Measurements from ENCODE around the gene TUBB2A. TPM values are rescaled to one million over a fixed set of nuclear protein-coding genes. Genes with fewer than 3 reads are reported as not detected.

TUBB2A gene
- total and polyA plus RNA-seq, 2 of the 13 experiments (the other 11 are each of a cell fraction or from before 2014, with no cell fraction given): 35.3 to 106 TPM

GRCh38 chr6:3183066-3183465, 25.7 kb upstream of the TUBB2A start:
- no peak for DNase-seq (ENCODE audit: low spot score)
- intact Hi-C loops (cut with micrococcal nuclease; ENCODE audit: unreplicated experiment) (no loop called here), in situ Hi-C loops (cut with HindIII; ENCODE audit: extremely low pct_ligation_motif_present, low pct_unique_long_range_greater_than_20kb) (no loop called here)
- TF ChIP-seq TBL1XR1 (IDR thresholded peaks at IDR 0.05; ENCODE audit: borderline replicate concordance, low read length, partially characterized antibody): no peak
- TF ChIP-seq PHF20 (CRISPR knock-in tag; IDR thresholded peaks at IDR 0.05): no peak
- Histone ChIP-seq H3K27me3 (ENCODE audit: control insufficient read depth in 1 of 2, insufficient read depth in 2 of 2, low read length in 2 of 2) (peaks cover 0 to 7% of the 10 kb centered on the region in 2 experiments; a peak in 3 of 5 replicates), H3K79me2 (ENCODE audit: insufficient read depth, low read length) (no peaks in the 10 kb centered on the region), H3K27ac (ENCODE audit: extremely low read length, insufficient read depth, low read length) (no peak overlapping the region), H3K4me3 (replicated peaks in 1 of 3; ENCODE audit: insufficient read depth in 1 of 3, low read depth in 2 of 3, low read length in 3 of 3) (no peak overlapping the region), H2AFZ (ENCODE audit: low read length) (no peak overlapping the region), H4K20me1 (ENCODE audit: insufficient read depth, low read length) (no peaks in the 10 kb centered on the region), H3K36me3 (replicated peaks in 1 of 2; ENCODE audit: control insufficient read depth in 1 of 2, insufficient read depth in 2 of 2, low read length in 2 of 2) (no peaks in the 10 kb centered on the region), H3K9me3 (ENCODE audit: low read length) (no peaks in the 10 kb centered on the region), H3K9ac (ENCODE audit: insufficient read depth, low read depth, low read length) (no peak overlapping the region), H3K4me1 (ENCODE audit: insufficient read depth, low read length) (no peaks in the 10 kb centered on the region), H3K4me2 (ENCODE audit: low read depth, low read length) (no peak overlapping the region)
- CTCF ChIA-PET (ENCODE audit: low intra/inter-chr PET ratio, low total read pairs): no interaction called here
- no peak for FAIRE-seq
- ATAC-seq: no peak
- POLR2A ChIA-PET: no interaction called here
- no TSS peak for BruUV-seq (replicated peaks)
- 67% methylated on average over 4 of the region's 4 CpGs for WGBS (ENCODE audit: low lambda C conversion rate)

- Histone ChIP-seq H3K4me1 (ENCODE audit: insufficient read depth, low read length) (peaks cover 9% of the 10 kb centered on the region), H3K4me3 (replicated peaks in 1 of 3; ENCODE audit: insufficient read depth in 1 of 3, low read depth in 2 of 3, low read length in 3 of 3) (no peak overlapping the region), H3K27ac (ENCODE audit: extremely low read length, insufficient read depth, low read length) (no peak overlapping the region), H3K27me3 (ENCODE audit: control insufficient read depth in 1 of 2, insufficient read depth in 2 of 2, low read length in 2 of 2) (peaks cover 0 to 4% of the 10 kb centered on the region in 2 experiments; a peak in 3 of 5 replicates), H3K9ac (ENCODE audit: insufficient read depth, low read depth, low read length) (no peak overlapping the region), H3K36me3 (replicated peaks in 1 of 2; ENCODE audit: control insufficient read depth in 1 of 2, insufficient read depth in 2 of 2, low read length in 2 of 2) (no peaks in the 10 kb centered on the region), H2AFZ (ENCODE audit: low read length) (no peak overlapping the region), H4K20me1 (ENCODE audit: insufficient read depth, low read length) (no peaks in the 10 kb centered on the region), H3K9me3 (ENCODE audit: low read length) (no peaks in the 10 kb centered on the region), H3K79me2 (ENCODE audit: insufficient read depth, low read length) (no peaks in the 10 kb centered on the region), H3K4me2 (ENCODE audit: low read depth, low read length) (no peak overlapping the region)
- DNase-seq (ENCODE audit: low spot score) (no peak), FAIRE-seq (no peak), ATAC-seq (no peak)
- in situ Hi-C loops (cut with HindIII; ENCODE audit: extremely low pct_ligation_motif_present, low pct_unique_long_range_greater_than_20kb) (no loop called here), intact Hi-C loops (cut with micrococcal nuclease; ENCODE audit: unreplicated experiment) (no loop called here)
- 58% methylated on average over 2 of the region's 2 CpGs for WGBS (ENCODE audit: low lambda C conversion rate)
- no TSS peak for BruUV-seq (replicated peaks)
- TF ChIP-seq CEBPB (IDR thresholded peaks at IDR 0.05; ENCODE audit: borderline replicate concordance, low read depth, low read length): peak; percentile 56
- no peak for TF ChIP-seq AHDC1 (CRISPR knock-in tag; IDR thresholded peaks at IDR 0.05; ENCODE audit: borderline replicate concordance)
- CTCF ChIA-PET (ENCODE audit: low intra/inter-chr PET ratio, low total read pairs): no interaction called here
- POLR2A ChIA-PET: no interaction called here
Observed at GRCh38 chr6:3181105-3181504, 23.8 kb upstream of the TUBB2A start.

All from HepG2 (cell line).